Esophagus muscularis mucosa (tissue), 4 donors: ENCODE results near the gene GNAO1. TPM values are rescaled to one million over a fixed set of nuclear protein-coding genes. Genes with fewer than 3 reads are reported as not detected.

Experiments
- DNase-seq: peaks from one replicate; pipeline ENCODE4 v3.0.0-alpha.2; 2017; ENCODE audit errors: extremely low spot score
- H3K27ac ChIP-seq, 4 donors: fragments of 200-600 bp; sonication (generic); replicated peaks in 1 of 4; 1 replicate in 3 of 4; 2 replicates in 1 of 4; pipeline ENCODE4 v1.5.1; 2016 to 2019; ENCODE audit warnings: mild to moderate bottlenecking in 1 of 4
- H3K27me3 ChIP-seq, 4 donors: fragments of 200-600 bp; sonication (generic); one replicate each; pipeline versions ENCODE4 v1.5.1 to v1.6.0; 2016 to 2019
- H3K36me3 ChIP-seq, 4 donors: fragments of 200-600 bp; sonication (generic); one replicate each; pipeline ENCODE4 v1.5.1; 2016 to 2019
- H3K4me1 ChIP-seq, 4 donors: fragments of 200-600 bp; sonication (generic); one replicate each; pipeline ENCODE4 v1.5.1; 2016 to 2019
- H3K4me3 ChIP-seq, 4 donors: fragments of 200-600 bp; sonication (generic); 1 replicate in 2 of 4; 2 replicates in 2 of 4; pipeline ENCODE4 v1.5.1; 2016 to 2019; ENCODE audit warnings: mild to moderate bottlenecking in 4 of 4, moderate library complexity in 1 of 4
- H3K9me3 ChIP-seq, 4 donors: fragments of 200-600 bp; sonication (generic); 1 replicate in 3 of 4; 2 replicates in 1 of 4; pipeline ENCODE4 v1.5.1; 2016 to 2019
- EP300 ChIP-seq: sonication (generic); formaldehyde crosslinking; IDR thresholded peaks from one replicate; pipeline ENCODE4 v1.6.1; 2017; ENCODE audit warnings: antibody characterized with exemption
- POLR2A ChIP-seq: fragments of 450-650 bp; IDR thresholded peaks from one replicate; pipeline ENCODE4 v1.6.1; 2017; ENCODE audit warnings: antibody characterized with exemption, moderate library complexity, mild to moderate bottlenecking, low read depth
- POLR2AphosphoS5 ChIP-seq, 2 donors: sonication (generic); formaldehyde crosslinking; IDR thresholded peaks; one replicate each; pipeline ENCODE4 v1.6.1; 2017; ENCODE audit warnings: antibody characterized with exemption in 2 of 2
- WGBS: methylation state at CpG from one replicate; pipeline ENCODE4 v1.1.5; 2018; 5-methylcytosine and 5-hydroxymethylcytosine counted together
- intact Hi-C: fragments of 100-400 bp; cut with DNase I; formaldehyde crosslinking; loops from one replicate; pipeline ENCODE4 v1.15.1; 2023
- small RNA-seq, 3 donors: library from RNA; depleted of rRNA; stranded (forward); fragments of <200 nt; gene quantifications; one replicate each; pipeline ENCODE3, GENCODE V24; 2016
- total RNA-seq, 4 donors: library from RNA; depleted of rRNA; stranded (reverse); fragments of >200 nt; gene quantifications; one replicate each; pipeline versions ENCODE4 v1.1.0 to v1.2.1, GENCODE V29; 2016
- TF ChIP-seq, protein P1 (sequence below), 3 experiments: fragments of 200-600 bp in 2 of 3; fragments of 450-650 bp in 1 of 3; sonication (generic) in 2 of 3; IDR thresholded peaks; one replicate each; pipeline ENCODE4 v1.5.1; 2017 to 2019; ENCODE audit warnings: antibody characterized with exemption in 3 of 3, mild to moderate bottlenecking in 2 of 3, moderate library complexity in 1 of 3

Gene GNAO1
- total RNA-seq, 4 donors from 2014 or later: 2.1 to 6.8 (median 3.3) TPM

DNA sequence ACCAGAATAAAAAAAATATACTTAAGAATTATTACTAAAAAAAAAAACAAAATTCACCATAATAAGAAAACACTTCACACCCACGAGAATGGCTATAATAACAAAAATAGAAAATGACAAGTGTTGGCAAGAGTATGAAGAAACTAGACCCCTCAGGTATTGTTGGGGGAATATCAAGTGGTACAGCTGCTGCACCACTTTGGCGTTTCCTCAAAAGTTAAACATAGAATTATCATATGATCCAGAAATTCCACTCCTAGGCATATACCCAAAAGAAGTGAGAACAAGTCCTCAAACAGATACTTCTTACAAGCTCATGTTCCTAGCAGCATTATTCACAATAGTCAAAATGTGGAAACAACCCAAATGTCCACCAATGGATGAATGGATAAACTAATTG is 207.8 kb downstream of the GNAO1 start:
- Histone ChIP-seq H3K4me3 (no peak overlapping the region), H3K27me3 (no peaks in the 10 kb centered on the region), H3K4me1 (no peaks in the 10 kb centered on the region), H3K36me3 (peaks cover 32 to 57% (median 47%) of the 10 kb centered on the region in 4 donors), H3K9me3 (no peaks in the 10 kb centered on the region), H3K27ac (no peak overlapping the region)
- TF ChIP-seq POLR2AphosphoS5 (IDR thresholded peaks at IDR 0.05): no peak
- no peak for TF ChIP-seq EP300
- TF ChIP-seq POLR2A: no peak
- TF ChIP-seq, protein P1, sequence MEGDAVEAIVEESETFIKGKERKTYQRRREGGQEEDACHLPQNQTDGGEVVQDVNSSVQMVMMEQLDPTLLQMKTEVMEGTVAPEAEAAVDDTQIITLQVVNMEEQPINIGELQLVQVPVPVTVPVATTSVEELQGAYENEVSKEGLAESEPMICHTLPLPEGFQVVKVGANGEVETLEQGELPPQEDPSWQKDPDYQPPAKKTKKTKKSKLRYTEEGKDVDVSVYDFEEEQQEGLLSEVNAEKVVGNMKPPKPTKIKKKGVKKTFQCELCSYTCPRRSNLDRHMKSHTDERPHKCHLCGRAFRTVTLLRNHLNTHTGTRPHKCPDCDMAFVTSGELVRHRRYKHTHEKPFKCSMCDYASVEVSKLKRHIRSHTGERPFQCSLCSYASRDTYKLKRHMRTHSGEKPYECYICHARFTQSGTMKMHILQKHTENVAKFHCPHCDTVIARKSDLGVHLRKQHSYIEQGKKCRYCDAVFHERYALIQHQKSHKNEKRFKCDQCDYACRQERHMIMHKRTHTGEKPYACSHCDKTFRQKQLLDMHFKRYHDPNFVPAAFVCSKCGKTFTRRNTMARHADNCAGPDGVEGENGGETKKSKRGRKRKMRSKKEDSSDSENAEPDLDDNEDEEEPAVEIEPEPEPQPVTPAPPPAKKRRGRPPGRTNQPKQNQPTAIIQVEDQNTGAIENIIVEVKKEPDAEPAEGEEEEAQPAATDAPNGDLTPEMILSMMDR (IDR thresholded peaks at IDR 0.05): no peak
- 80% methylated on average over 2 of the region's 2 CpGs for WGBS
- no peak for DNase-seq
- intact Hi-C loops: no loop called here

DNA sequence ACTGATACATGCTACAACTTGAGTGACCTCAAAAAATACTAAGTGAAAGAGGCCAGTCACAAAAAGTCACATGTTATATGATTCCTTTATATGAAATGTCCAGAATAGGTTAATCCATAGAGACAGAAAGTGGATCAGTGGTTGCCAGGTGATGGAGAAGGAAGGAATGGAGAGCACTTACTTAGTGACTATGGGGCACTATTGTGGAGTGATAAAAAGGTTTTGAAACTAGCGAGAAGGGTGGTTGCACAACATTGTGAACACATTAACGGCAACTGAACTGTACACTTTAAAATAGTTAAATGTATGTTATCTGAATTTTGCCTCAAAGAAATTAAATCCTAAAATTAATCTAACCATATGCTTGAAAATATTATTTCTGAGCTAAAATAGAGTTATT is 208.2 kb downstream of the GNAO1 start:
- Histone ChIP-seq H3K36me3 (peaks cover 36 to 61% (median 52%) of the 10 kb centered on the region in 4 donors), H3K4me3 (no peak overlapping the region), H3K27me3 (no peaks in the 10 kb centered on the region), H3K4me1 (no peaks in the 10 kb centered on the region), H3K27ac (no peak overlapping the region), H3K9me3 (no peaks in the 10 kb centered on the region)
- DNase-seq: no peak
- TF ChIP-seq POLR2AphosphoS5 (IDR thresholded peaks at IDR 0.05): no peak
- TF ChIP-seq, protein P1 (IDR thresholded peaks at IDR 0.05): no peak
- no peak for TF ChIP-seq POLR2A
- TF ChIP-seq EP300: no peak
- intact Hi-C loops: no loop called here
- WGBS: 85% methylated on average over 2 of the region's 2 CpGs

DNA sequence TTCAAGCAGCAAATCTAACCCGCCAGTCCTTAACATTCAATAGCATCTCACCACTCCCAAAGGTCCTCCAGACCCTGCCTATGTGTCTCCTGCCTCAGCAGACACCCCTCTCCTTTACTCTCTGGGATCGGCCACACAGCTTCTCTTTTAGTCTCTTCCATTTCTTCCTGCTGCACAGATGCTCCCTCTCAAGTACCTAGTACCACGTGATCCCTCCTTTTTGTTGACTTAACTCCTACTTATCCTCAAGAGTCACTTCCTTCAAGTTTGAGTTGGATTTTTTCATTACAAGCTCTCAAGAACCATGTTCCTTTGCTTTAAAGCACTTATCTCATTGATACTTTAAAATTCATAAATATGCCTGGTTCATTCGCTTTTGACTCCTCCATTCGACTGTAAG is 209.2 kb downstream of the GNAO1 start:
- 73% methylated on average over 5 of the region's 5 CpGs for WGBS
- H3K4me3 ChIP-seq: no peak overlapping the region
- H3K4me1 ChIP-seq: no peaks in the 10 kb centered on the region
- intact Hi-C loops: no loop called here
- H3K9me3 ChIP-seq: no peaks in the 10 kb centered on the region
- peak; percentile 26 for DNase-seq
- H3K27ac ChIP-seq: no peak overlapping the region
- TF ChIP-seq POLR2AphosphoS5 (IDR thresholded peaks at IDR 0.05) (no peak), POLR2A (no peak), EP300 (no peak)
- no peaks in the 10 kb centered on the region for H3K27me3 ChIP-seq
- peaks cover 41 to 71% (median 61%) of the 10 kb centered on the region in 4 donors for H3K36me3 ChIP-seq

DNA sequence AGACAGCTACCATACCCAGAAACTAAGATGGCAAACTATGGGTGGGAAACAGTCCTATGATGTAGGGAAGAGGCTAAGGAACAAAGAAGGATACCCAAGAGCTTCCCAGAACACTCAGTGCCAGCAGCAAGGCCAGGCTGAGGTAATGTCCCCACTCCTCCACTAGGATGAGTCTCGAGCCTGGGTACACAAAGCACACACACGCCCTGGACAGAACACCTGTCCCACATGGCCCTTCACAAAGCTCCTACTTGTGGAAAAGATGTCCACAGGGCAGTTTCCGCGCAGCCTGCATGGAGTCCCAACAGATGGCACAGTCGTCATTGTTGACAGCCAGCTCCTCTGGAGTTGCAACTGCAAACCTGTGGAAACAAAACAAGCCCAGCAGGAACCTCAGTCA is 210.2 kb downstream of the GNAO1 start:
- no peak overlapping the region for H3K27ac ChIP-seq
- H3K27me3 ChIP-seq: no peaks in the 10 kb centered on the region
- peak; percentile 57 for DNase-seq
- intact Hi-C loops: no loop called here
- peaks cover 41 to 74% (median 63%) of the 10 kb centered on the region in 4 donors for H3K36me3 ChIP-seq
- H3K4me1 ChIP-seq: no peaks in the 10 kb centered on the region
- no peak for TF ChIP-seq POLR2AphosphoS5 (IDR thresholded peaks at IDR 0.05)
- TF ChIP-seq, protein P1 (IDR thresholded peaks at IDR 0.05): peak in 1 of 3 experiments; percentile 13
- TF ChIP-seq POLR2A: no peak
- TF ChIP-seq EP300: no peak
- 100% methylated on average over 3 of the region's 5 CpGs for WGBS
- no peak overlapping the region for H3K4me3 ChIP-seq
- no peaks in the 10 kb centered on the region for H3K9me3 ChIP-seq

DNA sequence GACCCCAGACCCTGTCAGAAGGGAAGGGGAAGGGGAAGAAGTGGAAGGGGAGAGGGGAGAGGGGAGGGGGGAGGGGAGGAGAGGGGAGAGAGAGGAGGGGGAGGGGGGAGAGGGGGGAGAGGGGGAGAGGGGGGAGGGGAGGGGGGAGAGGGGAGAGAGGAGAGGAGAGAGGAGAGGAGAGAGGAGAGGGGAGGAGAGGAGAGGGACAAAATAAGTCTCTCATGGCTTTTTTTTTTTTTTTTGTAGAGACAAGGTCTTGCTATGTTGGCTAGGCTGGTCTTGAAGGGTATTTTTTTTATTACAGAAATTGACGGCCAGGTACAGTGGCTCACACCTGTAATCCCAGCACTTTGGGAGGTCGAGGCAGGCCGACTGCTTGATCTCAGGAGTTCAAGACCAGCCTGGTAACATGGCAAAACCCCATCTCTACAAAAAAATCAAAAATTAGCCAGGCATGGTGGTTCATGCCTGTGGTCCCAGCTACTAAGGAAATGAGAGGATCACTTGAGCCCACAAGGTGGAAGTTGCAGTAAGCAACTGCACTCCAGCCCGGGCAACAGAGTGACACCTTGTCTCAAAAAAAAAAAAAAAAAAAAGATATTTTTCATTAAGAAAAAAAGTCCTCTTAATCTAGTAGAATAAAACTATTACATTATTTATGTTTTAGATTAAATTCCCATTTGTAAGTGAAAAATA is 214.8 kb downstream of the GNAO1 start:
- Histone ChIP-seq H3K9me3 (no peaks in the 10 kb centered on the region), H3K27ac (no peak overlapping the region), H3K4me3 (no peak overlapping the region), H3K4me1 (peaks cover 0 to 3% (median 0%) of the 10 kb centered on the region in 4 donors), H3K27me3 (no peaks in the 10 kb centered on the region), H3K36me3 (peaks cover 62 to 83% (median 72%) of the 10 kb centered on the region in 4 donors)
- DNase-seq: no peak
- 93% methylated on average over 4 of the region's 4 CpGs for WGBS
- intact Hi-C loops: no loop called here
- TF ChIP-seq POLR2AphosphoS5 (IDR thresholded peaks at IDR 0.05) (no peak), EP300 (no peak), POLR2A (no peak)
- TF ChIP-seq, protein P1 (IDR thresholded peaks at IDR 0.05): no peak

Small RNA genes lying within 50 kb of the gene (small RNA-seq; reads per million reads assigned to genes)
- 0 reads per million in 3 donors for gene MIR3935

Other genes starting within 250 kb of the GNAO1 start
- 100 to 1,000 TPM; 150 to 205 (median 179) TPM for gene AMFR, start 234.1 kb downstream of the GNAO1 start, total RNA-seq